ENCODE measurements around the gene MAPKAPK2. TPM values are rescaled to one million over a fixed set of nuclear protein-coding genes. Genes with fewer than 3 reads are reported as not detected.
A peak's percentile ranks its signal among the peaks of the same experiment; 100 is the strongest.

MAPKAPK2 gene
- total RNA-seq, 2 experiments from 2014 or later: 14.5 to 39.9 TPM

GRCh38 chr1:206753141-206753540, 68.4 kb downstream of the MAPKAPK2 start:
- Histone ChIP-seq H3K4me3 (ENCODE audit: low read depth, low read length, poor library complexity, severe bottlenecking) (no peak overlapping the region), H3K4me1 (ENCODE audit: insufficient read depth, low read length, poor library complexity, severe bottlenecking) (peaks cover 9% of the 10 kb centered on the region), H4K20me1 (ENCODE audit: insufficient read depth, low read length) (no peaks in the 10 kb centered on the region), H3K9me3 (ENCODE audit: low read length) (no peaks in the 10 kb centered on the region), H2AFZ (ENCODE audit: low read length) (no peak overlapping the region), H3K4me2 (ENCODE audit: low read length) (no peak overlapping the region), H3K27ac (ENCODE audit: low read depth, low read length, poor library complexity, severe bottlenecking) (no peak overlapping the region), H3K79me2 (ENCODE audit: insufficient read depth, low read depth, low read length) (no peaks in the 10 kb centered on the region), H3K36me3 (ENCODE audit: insufficient read depth, low read length) (no peaks in the 10 kb centered on the region), H3K9me2 (ENCODE audit: insufficient read depth, low read length) (no peaks in the 10 kb centered on the region)
- DNase-seq (ENCODE audit: low spot score): no peak
- intact Hi-C loops (cut with micrococcal nuclease; ENCODE audit: unreplicated experiment): no loop called here
- TF ChIP-seq CTCF (conservative IDR thresholded peaks at IDR 0.05; ENCODE audit: low read length): no peak
- TF ChIP-seq EZH2phosphoT487 (IDR thresholded peaks at IDR 0.05; ENCODE audit: borderline replicate concordance, low read depth, low read length): no peak
- POLR2A ChIA-PET: no interaction called here
- BruUV-seq (replicated peaks): no TSS peak
- CTCF ChIA-PET (ENCODE audit: unreplicated experiment): no interaction called here

GRCh38 chr1:206754011-206754410, 69.3 kb downstream of the MAPKAPK2 start:
- Histone ChIP-seq H3K36me3 (ENCODE audit: insufficient read depth, low read length) (no peaks in the 10 kb centered on the region), H3K79me2 (ENCODE audit: insufficient read depth, low read depth, low read length) (no peaks in the 10 kb centered on the region), H4K20me1 (ENCODE audit: insufficient read depth, low read length) (no peaks in the 10 kb centered on the region), H3K4me3 (ENCODE audit: low read depth, low read length, poor library complexity, severe bottlenecking) (no peak overlapping the region), H3K4me2 (ENCODE audit: low read length) (no peak overlapping the region), H3K9me2 (ENCODE audit: insufficient read depth, low read length) (no peaks in the 10 kb centered on the region), H3K27ac (ENCODE audit: low read depth, low read length, poor library complexity, severe bottlenecking) (no peak overlapping the region), H3K9me3 (ENCODE audit: low read length) (no peaks in the 10 kb centered on the region), H2AFZ (ENCODE audit: low read length) (no peak overlapping the region), H3K4me1 (ENCODE audit: insufficient read depth, low read length, poor library complexity, severe bottlenecking) (peaks cover 9% of the 10 kb centered on the region)
- intact Hi-C loops (cut with micrococcal nuclease; ENCODE audit: unreplicated experiment): no loop called here
- ChIA-PET CTCF (ENCODE audit: unreplicated experiment) (no interaction called here), POLR2A (no interaction called here)
- no peak for DNase-seq (ENCODE audit: low spot score)
- BruUV-seq (replicated peaks): no TSS peak
- no peak for TF ChIP-seq EZH2phosphoT487 (IDR thresholded peaks at IDR 0.05; ENCODE audit: borderline replicate concordance, low read depth, low read length)
- TF ChIP-seq CTCF (conservative IDR thresholded peaks at IDR 0.05; ENCODE audit: low read length): no peak

GRCh38 chr1:206757524-206758266, 73.0 kb downstream of the MAPKAPK2 start:
- POLR2A ChIA-PET: interaction anchor here (0.6 to 1.1 kb wide), 2 partner anchors 9 to 643 kb away, joined by 3 read pairs; no protein-coding TSS in a partner anchor
- TF ChIP-seq EZH2phosphoT487 (IDR thresholded peaks at IDR 0.05; ENCODE audit: borderline replicate concordance, low read depth, low read length) (no peak), CTCF (conservative IDR thresholded peaks at IDR 0.05; ENCODE audit: low read length) (no peak)
- no peak overlapping the region for H3K4me3 ChIP-seq (ENCODE audit: low read depth, low read length, poor library complexity, severe bottlenecking)

More at GRCh38 chr1:206757524-206758266, 73.0 kb downstream of the MAPKAPK2 start:
- H2AFZ ChIP-seq (ENCODE audit: low read length): peak overlapping the region; percentile 92
- H3K36me3 ChIP-seq (ENCODE audit: insufficient read depth, low read length): no peaks in the 10 kb centered on the region
- no TSS peak for BruUV-seq (replicated peaks)
- no peaks in the 10 kb centered on the region for H3K9me3 ChIP-seq (ENCODE audit: low read length)
- H3K9me2 ChIP-seq (ENCODE audit: insufficient read depth, low read length): no peaks in the 10 kb centered on the region
- peak overlapping the region; percentile 18; the same call in 1 of the 2 replicates for H3K4me2 ChIP-seq (ENCODE audit: low read length)
- no peaks in the 10 kb centered on the region for H4K20me1 ChIP-seq (ENCODE audit: insufficient read depth, low read length)
- intact Hi-C loops (cut with micrococcal nuclease; ENCODE audit: unreplicated experiment): no loop called here
- H3K79me2 ChIP-seq (ENCODE audit: insufficient read depth, low read depth, low read length): no peaks in the 10 kb centered on the region
- CTCF ChIA-PET (ENCODE audit: unreplicated experiment): no interaction called here
- no peak overlapping the region for H3K27ac ChIP-seq (ENCODE audit: low read depth, low read length, poor library complexity, severe bottlenecking)
- DNase-seq (ENCODE audit: low spot score): peak; percentile 40
- peaks cover 9% of the 10 kb centered on the region for H3K4me1 ChIP-seq (ENCODE audit: insufficient read depth, low read length, poor library complexity, severe bottlenecking)

All from OCI-LY7 (cell line).